C1 segment of cervical spinal cord (tissue), 14 donors: ENCODE measurements around the gene LPIN2.

ENCODE experiments used
- DNase-seq, 14 donors: peaks; one replicate each; lab custom pipeline; 2025; lab: John Stamatoyannopoulos, UW

LPIN2 gene

DNA sequence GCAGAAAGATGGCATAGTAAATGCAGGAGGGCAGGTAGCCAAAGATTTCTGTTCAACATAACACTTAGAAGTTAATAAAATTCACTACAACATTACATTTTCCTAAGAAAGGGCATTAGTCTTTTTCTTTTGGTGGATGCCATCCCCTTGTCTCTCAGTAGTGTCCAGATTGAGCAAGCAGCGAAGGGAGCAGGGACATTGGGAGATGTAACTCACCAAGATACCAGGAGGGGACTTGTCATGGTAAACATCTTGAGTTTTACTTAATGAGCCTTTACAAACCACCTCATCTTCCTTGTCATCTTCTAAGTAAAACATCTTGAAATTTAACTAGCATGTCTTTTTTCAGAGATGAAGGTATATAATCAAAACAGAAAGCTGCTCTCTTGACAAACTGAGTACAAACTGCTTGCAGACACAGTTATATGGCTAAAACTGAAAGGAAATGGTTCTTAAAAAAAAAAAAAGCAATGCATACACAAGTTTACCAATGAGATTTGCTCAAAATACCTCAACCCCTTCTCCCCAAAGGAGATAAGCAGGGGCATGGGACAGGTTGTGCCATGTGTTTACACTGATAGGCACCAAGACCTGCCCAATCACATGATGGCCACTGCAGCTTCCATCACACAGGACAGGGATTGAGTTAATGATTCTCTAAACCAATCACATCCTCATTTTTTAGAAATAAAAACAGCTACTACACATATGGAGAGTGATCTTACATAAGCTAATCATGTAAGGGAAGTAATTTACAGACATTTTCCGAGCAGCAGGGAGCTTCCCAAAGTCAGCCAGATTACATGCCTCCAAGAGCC, 30.3 kb downstream of the LPIN2 start:
- DNase-seq = no peak

DNA sequence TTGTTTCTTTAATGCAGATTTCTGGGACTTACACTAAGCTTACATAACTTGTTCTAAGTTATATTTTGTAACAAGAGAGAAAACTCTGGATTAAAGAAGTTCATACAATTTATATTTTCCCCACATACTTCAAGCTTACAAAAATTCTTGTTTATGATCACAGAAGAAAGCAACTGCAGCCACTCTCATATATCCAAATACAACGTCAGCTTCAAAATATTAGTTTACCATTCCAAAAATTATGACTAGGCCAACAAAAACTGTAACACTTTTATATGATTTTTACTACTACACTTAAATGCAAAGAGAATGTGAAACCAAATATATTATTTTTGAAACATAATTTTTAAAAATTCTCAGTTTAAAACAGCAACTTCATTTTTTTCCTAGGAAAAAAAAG, 30.9 kb downstream of the LPIN2 start:
- no peak for DNase-seq

- no peak for DNase-seq
These were observed 31.7 kb downstream of the LPIN2 start for GRCh38 chr18:2981212-2981728.

DNA sequence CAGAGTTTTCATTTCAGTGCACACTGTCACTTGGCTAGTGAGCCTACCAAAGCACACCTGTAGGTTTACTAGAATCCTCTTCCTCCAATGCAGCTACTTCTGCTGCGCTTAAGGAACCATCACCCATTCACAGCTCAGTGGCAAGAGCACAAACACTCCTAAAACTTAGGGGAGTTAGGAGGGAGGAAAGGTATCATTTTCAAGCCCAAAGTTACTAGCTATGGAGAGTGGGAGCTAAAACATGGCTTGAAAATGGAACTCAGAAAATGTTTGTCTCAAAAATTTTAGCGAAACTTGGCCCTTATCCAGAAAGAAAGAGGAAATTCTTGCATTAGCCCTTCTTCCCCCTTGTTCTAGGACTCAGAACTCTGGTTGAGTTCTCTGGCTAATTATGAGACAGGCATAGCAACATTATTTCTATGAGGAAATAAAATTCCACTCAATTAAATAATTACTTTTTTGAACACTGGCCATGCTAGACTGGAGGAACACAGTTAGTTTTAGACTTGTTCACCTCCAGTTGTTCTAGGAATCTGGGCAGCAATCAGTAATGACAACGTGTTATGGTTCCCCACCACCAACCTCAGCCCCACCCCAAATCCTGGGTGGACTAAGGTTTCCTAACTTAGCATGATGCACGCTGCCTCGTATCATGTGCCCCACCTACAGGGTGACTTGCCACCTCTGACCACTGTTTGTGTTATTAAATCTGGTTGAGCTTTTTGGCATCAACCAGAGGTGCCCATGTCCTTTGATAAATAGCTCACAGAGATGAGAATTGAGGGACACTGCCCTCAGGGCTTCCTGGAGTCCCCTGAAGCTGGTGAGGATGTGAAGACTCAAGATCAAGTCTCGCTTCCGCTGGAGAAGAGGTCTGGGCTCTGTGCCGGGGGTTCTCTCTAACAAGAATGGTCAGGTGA, 32.8 kb downstream of the LPIN2 start:
- DNase-seq = no peak

- DNase-seq = no peak
These were observed 33.8 kb downstream of the LPIN2 start for GRCh38 chr18:2979129-2979528.

DNA sequence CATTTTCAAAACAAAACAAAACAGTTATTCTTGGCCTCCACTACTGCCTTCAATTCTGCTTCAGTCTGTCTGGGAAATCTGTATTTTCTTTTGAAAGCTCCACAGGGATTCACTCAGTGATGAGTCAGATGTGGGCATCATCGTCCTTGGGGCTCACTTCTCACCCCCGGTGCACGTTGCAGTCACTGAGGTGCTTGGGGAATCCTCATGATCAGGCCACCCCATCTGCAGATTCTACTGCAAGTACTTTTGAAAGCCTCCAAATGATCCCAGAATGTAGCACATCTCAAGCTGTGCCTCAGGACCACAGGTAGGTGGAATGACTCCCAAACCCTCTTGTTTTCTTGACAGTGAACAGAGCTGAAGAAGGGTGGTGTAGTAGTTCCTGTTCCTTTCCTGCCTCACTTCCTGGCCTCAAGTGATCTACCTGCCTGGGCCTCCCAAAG, 34.3 kb downstream of the LPIN2 start:
- peak in 1 of 14 donors; percentile 37 for DNase-seq

DNA sequence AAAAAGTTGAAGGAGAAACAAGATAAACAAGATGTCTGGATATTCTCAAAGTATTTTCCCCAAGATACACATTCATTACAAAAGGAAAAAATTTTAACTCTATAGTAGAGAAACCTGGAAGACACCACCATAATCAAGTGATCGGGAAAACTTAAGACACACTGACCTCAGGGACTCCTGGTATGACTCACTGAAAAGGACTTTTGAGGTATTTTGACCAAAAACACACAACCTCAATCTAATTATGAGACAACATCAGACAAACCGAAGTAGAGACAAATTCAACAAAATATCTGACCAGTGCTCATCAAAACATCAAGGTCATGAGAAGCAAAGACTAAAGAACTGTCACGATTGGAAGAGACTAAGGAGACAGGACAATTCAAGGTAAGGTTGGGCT, 34.7 kb downstream of the LPIN2 start:
- DNase-seq = no peak

GRCh38 chr18:2976218-2977132, 36.5 kb downstream of the LPIN2 start:
- no peak for DNase-seq

- no peak for DNase-seq
These were observed 38.2 kb downstream of the LPIN2 start for GRCh38 chr18:2974731-2975130.

DNA sequence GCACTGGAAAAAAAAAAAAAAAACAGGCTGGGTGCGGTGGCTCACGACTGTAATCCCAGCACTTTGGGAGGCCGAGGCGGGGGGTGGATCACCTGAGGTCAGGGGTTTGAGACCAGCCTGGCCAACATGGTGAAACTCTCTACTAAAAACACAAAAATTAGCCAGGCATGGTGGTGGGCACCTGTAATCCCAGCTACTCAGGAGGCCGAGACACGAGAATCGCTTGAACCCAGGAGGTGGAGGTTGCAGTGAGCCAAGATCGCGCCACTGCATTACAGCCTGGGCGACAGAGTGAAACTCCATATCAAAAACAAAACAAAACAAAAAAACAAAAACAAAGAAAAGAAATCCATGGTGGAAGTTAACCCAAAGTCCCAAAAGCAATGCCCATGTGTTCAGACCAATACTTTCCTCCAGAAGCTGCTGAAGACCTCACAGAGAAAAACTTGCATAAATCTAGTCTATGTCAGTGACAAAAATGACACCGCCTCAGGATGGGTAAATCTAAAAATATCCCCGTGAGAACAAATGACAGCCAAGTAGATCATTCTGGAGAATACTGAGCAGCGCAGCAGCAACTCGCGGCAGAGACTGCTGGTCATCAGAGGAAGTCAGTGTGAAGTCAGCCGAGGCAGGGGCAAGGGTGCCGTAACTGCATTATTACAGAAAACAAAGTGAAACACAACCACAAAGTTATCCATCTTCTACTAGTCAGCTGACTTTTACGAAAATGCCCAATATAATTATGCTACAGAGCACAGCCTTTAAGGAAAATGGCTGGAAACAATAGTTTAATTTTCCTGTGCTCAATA, 41.0 kb downstream of the LPIN2 start:
- DNase-seq = peak in 3 of 14 donors; percentile 26 to 40 (median 28)

- no peak for DNase-seq
These were observed 41.9 kb downstream of the LPIN2 start for GRCh38 chr18:2970772-2971659.

DNA sequence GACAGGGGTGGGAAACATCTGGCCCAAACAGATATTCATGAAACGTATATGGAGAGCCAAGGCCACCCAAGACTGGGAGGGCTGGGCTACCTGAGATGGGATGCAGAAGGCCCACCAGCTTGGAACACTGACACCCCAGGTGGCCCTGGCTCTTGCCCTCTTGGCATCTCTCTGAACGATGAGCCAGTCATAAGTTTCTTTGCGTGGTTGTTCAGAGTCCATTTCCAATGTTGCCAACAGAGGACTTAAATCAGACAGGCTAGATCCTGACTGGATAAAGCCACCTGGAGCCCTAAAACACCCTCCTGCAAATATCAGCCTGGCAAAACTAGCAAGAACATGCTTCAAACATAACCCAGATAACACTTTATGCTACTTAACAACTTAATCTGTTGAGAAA, 42.6 kb downstream of the LPIN2 start:
- no peak for DNase-seq

DNA sequence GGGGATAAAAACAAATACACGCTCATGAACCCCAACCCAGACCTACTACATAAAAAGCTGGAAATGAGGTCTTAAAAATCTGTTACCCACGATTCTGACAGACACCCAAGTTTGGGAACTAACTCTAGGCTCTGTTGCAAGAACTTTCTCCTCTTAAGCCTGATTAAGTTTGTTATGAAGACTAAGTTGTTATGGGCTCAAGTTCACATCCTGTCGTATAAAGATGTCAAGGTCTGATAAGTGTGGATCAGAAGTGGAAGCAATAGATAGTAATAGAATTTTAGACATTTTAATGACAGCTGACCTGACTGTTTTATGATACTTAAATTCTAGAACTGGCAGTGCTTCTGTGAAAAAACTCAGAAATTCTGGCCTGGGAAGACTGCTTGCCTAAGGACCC, 43.2 kb downstream of the LPIN2 start:
- no peak for DNase-seq

- peak in 1 of 14 donors; percentile 11 for DNase-seq
These were observed 44.3 kb downstream of the LPIN2 start for GRCh38 chr18:2968606-2969005.

DNA sequence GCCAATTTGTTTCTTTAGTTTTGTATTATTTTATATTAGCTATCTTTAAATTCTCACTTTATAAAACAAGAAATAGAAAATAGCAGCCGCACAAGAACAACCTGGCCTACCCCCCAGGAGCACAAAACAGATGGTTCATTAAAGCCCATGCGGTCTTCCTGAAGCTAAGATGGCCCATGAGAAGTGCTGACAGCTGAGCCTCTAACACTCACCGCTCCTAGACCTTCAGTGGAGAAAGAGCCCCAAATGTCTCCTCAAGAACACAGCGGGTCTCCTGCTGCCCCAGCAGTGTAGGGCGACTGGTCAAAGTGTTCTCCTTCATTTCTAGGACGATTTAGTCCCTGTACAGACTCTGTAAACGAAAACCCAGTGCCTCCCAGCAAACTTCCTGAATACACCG, 45.1 kb downstream of the LPIN2 start:
- peak in 1 of 14 donors; percentile 46 for DNase-seq

- DNase-seq = no peak
These were observed 45.6 kb downstream of the LPIN2 start for GRCh38 chr18:2967357-2967756.

DNA sequence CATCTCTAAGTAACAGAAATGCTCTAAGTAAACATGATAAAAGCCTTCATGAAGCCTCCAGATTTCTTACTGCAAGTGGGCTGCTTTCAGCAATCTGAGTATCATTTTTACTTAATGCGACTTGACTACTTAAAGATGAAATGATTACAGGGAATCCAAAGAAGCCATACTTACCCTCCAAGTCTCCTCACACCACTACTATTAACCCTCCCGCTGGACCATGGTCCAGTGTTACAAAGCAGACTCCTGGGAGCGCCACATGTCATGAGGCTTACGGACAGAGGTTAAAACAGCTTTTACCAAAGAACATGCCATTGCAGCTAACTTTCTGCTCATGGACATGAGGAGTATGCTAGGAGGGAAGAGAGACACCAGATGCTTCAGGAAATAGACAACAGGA, 46.4 kb downstream of the LPIN2 start:
- no peak for DNase-seq

DNA sequence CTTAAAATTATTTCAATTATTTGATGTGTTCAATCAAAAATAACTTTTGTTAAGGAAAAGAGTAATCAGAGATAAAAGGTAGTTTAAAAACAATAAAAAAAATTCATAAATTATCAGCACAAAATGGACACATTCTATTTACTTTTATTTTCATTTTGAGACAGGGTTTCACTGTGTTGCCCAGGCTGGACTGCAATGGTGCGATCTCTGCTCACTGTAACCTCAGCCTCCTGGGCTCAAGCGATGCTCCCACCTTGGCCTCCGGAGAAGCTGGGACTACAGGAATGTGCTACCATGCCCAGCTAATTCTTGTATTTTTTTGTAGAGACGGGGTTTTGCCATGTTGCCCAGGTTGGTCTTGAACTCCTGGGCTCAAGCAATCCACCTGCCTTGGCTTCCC, 47.1 kb downstream of the LPIN2 start:
- no peak for DNase-seq

GRCh38 chr18:2964361-2965010, 48.5 kb downstream of the LPIN2 start:
- DNase-seq = no peak
